Fibroblast of the conjunctiva (primary cell): ENCODE measurements around the gene NUP98.
A peak's percentile ranks its signal among the peaks of the same experiment; 100 is the strongest.

Experiments
- DNase-seq: peaks from one replicate; pipeline ENCODE4 v3.0.0-alpha.2; 2010; ENCODE audit warnings: low read depth

NUP98 gene

DNA sequence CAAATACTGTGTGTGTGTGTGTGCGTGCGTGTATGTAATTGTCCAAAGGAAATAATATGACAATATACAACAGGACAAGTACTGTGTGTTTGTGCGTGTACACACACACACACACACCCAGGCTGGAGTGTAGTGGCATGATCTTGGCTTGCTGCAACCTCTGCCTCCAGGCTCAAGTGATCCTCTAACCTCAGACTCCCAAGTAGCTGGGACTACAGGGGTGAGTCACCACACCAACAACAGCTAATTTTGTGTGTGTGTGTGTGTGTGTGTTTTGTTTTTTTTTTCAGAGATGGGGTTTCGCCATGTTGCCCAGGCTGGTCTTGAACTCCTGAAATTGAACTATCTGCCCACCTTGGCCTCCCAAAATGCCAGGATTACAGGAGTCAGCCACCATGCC, 61.5 kb downstream of the NUP98 start:
- no peak for DNase-seq

DNA sequence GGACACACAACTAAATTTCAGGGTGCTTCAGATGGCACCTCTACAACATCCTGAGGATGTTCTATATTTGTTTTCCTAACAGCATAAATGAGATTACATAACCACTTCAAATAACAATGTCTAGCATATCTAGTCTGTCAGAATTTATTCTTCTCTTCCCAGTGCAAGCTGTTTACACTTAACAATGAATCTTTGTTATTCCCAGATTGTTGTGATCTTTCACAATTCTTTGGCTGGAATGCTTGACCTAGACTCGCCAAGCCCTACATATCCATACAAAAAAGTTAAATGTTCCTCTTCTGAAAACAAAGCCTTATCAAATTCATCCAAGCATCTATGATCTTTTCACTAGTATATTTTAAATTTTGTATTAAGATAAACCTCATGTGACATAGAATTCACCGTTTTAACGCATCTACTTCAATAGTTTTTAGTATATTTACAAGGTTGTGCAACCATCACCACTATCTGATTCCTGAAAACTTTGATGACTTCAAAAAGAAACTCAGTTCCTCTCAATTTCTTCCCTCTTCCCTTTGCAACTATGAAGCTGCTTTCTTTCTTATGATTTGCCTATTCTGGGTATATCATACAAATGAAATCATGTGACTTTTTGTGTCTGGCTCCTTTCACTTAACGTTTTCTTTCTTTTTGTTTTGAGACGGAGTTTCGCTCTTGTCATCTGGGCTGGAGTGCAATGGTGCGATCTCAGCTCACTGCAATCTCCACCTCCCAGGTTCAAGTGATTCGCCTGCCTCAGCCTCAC, 64.5 kb downstream of the NUP98 start:
- DNase-seq = no peak

DNA sequence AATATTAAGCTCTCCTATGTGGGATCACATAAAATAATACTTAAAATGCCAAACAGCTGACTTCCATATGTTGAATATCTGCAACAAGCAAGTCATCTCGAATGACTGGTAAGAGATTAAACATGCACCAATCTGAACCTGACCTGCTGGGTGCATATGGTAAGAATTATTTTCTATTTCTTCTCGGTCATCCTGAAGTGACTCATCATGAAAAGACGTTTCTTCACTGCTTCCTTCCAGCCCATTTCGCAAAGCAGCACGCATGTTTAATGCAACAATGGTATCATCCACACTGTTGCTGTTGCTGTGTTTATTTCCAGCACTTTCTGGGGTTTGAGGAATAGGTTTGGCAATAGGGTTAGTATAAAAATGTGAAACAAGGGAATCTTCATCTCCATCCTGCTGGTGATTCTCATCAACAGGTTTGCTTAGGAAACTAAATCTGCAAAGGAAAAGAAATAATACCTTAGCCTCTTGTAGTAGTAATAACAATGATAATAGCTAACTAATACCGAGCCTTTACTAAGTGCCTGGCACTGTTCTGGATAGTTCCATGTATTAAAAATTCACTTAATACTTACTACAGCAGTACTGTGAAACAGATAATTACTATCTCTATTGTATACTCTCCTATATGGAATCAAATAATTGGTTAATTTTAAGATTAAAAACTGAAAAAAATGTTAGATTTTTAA, 74.2 kb downstream of the NUP98 start:
- DNase-seq = peak; percentile 97

DNA sequence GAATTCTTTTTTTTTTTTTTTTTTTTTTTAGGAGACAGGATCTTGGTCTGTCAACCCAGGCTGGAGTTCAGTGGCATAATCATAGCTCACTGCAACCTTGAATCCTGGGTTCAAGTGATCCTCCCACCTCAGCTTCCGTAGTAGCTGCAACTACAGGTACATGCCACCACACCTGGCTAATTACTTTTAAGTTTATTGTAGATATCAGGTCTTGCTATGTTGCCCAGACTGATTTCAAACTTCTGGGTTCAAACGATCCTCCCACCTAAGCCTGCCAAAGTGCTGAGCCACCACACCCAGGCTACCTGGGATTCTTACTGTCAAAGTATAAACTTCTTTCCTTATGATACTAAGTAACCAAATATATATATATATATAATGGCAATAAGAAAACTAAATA, 75.3 kb downstream of the NUP98 start:
- no peak for DNase-seq

DNA sequence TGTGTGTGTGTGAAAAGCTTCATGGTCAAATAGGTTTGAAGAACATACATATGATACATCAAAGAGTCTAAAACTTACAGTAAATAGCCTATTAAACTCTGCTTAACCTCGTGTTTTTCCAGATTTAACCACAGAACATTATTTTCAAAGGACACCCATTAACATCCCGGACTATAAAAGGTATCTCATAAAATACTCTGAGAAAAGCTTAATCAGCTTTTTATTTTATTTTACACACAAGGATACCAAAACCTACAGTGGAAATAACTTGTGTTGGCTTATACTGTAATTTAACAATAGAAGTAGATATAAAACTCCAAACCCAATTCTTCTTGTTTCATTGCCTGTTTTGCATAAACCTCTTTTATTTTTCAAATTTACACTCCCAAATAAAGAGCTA, 76.4 kb downstream of the NUP98 start:
- DNase-seq = no peak

DNA sequence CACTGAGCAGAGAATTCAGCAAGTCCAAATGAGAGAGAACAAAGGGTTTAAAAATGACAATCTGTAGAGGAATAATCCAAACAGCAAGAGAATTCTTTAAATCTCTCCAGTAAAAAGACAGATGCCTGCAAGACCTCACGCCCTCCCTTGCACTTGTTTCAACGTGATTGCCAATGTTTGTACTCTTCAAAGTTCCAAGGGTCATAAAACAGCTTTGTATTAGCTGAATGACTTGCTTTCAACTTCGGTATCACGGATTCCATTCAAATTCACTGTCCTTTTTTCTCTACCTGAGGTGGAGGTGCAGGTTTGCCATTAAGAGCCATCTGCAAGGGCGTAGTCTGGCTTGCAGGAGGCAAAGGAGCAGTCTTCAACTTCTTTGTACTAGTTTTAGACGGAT, 85.1 kb downstream of the NUP98 start:
- DNase-seq = no peak

DNA sequence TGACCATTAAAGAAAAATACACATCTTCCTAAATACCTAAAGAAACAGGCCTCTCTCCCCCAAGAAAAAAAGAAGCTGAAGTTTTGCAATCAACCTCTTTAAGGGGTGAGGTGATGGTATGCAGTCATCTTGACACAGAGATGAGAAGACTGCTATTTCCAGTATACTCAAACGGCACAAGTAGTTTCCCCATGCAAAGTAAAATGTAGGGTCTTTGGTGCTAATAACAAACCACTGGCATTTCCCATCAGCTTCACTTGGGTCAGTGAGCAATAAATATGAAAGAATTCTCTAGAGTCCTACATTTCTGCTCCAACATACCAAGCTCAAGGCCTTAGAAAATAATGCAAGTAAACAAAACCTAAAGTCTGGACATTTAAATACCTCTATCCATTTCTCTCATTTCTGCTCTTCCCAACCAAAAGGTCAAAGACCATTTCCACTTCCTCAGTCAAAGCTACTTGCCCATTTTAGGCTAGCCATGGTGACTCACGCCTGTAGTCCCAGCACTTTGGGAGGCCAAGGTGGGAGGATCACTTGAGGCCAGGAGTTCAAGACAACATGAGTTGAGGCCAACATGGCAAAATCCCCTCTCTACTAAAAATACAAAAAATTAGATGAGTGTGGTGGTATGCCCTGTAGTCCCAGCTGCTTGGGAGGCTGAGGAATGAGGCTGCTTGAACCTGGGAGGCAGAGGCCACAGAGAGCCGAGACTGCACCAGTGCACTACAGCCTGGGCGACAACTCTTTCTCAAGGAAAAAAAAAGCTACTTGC, 86.7 kb downstream of the NUP98 start:
- DNase-seq = no peak

DNA sequence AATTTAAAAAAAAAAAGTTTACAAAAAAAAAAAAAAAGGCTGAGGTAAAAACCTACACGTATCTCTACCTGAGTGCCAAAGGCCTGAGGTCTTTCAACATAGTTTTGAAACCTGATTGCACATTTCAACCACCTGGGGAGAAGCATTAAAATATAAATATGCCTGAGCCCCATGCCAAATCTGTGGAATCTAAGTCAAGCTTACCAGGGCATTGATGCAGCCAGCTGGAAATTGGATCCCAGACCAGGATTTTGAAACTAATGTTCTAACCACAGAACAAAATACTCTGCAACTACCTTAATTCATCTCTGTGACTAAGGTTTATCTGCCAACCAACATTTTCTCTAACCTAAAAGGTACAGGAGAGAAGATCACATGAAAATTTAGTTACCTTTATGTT, 87.4 kb downstream of the NUP98 start:
- DNase-seq = peak; percentile 10

DNA sequence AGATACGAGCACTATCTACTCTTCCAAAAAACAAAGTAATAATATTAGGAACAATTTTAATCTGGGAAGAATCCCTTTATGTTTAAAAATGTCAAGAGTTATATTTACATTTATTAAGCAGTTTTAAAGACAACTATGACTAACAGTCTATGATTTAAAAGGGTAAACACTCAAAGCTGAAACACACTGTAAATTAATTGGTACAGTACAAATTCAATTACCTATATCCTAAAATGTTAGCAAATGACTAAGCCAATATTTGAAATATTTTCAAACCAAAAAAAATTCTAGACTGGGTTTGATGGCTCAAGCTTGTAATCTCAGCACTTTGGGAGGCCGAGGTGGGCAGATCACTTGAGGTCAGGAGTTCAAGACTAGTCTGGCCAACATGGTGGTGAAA, 90.2 kb downstream of the NUP98 start:
- no peak for DNase-seq

DNA sequence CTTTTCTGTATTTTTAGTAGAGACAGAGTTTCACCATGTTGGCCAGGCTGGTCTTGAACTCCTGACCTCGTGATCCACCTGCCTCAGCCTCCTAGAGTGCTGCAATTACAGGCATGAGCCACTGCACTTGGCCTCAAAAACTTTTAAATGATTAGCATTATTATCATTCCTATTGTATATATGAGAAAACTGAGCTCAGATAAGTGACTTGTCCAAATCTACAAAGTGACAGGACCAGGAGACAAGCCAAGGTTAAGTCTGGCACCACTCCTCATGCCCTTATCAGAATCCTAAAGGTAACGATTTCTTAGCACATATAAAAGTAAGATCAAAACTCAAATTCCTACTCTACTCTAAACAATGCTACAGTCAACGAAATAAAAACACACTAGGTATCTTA, 94.0 kb downstream of the NUP98 start:
- no peak for DNase-seq

DNA sequence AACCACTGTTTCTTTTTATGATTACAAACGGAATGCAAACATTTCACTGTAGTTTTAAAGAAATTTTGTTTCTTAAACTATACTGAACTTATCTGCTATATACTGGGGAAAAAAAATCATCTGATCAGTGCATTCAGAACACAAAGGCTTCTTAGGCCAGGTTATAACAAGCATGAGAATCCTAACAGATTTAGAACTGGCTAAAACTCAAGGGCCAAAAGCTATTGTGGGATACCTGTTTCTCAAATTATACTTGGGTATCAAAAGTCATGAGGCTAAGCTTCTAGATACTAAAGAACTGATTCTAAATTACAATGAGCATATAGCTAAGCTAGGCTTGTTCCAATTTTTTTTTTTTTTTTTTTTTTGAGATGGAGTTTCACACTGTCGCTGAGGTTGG, 96.4 kb downstream of the NUP98 start:
- DNase-seq = no peak

DNA sequence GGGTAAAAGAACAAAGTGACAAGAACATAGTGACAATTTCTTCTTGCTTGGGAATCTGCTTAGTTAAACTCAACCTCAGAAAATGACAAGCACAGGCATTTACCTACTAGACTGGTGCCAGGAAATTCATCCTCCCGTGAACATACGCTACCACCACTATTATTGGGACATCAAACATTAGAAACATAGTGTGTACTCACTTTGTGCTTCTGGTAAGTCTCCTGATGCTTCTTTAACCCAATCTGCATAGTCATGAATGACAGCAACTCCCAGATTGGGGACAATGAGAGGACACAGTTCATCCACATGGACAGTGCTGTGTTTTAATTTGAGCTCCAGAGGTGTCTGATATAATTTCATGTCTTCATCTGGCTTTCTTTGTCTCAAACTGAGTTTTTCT, 96.9 kb downstream of the NUP98 start:
- DNase-seq = no peak

DNA sequence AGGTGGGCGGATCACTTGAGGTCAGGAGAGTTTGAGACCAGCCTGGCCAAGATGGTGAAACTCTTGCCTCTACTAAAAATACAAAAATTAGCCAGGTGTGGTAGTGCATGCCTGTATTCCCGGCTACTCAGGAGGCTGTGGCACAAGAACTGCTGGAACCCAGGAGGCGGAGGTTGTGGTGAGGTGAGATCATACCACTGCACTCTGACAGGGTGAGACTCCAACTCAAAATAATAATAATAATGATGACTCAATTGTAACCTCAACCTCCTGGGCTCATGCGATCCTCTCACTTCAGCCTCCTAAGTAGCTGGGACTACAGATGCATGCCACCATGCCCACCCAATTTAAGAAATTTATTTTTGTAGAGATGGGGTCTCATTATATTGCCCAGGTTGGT, 110.6 kb downstream of the NUP98 start:
- no peak for DNase-seq

DNA sequence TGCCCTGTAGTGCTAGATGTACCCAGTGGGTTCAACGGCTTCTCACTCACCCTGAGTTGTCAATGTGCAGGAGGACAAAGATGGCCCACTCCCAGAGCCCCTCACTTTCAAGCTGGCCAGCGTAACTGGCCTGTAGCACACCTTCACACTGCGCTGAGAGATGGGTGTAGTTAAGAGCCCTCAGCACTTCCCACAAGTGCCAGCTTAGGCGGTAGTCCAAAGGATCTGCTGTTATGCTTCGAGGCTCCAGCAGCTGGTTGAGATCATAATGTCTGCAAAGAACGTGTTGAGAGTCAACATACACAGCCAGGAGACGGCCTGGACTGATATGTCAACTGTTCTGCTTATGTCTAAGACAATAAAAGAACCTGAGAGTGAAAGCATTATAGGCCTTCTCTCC, 111.4 kb downstream of the NUP98 start:
- no peak for DNase-seq

DNA sequence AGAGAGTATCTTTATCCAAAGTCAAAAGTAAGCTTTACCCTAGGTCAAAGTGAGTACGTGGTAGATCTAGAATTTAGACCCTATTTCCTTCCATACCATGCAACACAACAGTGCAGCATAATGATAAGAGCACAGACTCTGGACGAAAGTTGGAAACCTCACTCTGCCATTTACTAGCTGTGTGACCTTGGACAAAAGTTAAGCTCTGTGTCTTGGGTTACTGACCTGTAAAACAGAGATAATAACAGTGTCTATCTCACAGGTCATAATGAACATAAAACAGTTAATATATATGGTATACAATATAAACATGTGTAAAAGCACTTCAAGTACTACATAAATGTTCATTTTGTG, 112.6 kb downstream of the NUP98 start:
- no peak for DNase-seq

DNA sequence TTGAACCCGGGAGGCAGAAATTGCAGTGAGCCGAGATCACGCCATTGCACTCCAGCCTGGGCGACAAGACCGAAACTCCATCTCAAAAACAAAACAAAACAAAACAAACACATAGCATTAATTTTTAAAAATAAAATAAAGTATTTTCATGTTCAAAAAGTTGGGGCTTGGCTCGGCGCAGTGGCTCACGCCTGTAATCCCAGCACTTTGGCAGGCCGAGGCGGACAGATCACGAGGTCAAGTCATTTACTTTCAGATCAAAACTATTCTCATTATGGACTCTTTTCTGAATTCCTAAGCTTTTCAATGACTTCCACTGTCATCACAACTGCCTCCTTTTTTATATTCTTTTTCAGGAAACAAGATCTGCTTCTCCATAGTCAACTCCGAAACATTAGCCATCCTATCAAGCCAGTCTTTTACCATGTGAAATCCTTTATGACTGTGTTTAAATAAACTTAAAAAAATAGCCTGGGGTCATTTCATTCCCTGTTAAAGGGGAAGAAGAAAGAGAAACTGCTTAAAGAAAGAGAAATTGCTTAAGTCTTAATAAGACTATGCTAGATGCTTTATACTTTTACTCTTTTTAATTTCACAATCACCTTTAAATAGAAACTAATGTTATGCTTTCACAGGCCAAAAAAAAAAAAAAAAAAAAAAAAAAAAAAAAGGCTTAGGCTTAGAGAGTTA, 113.1 kb downstream of the NUP98 start:
- DNase-seq = no peak

DNA sequence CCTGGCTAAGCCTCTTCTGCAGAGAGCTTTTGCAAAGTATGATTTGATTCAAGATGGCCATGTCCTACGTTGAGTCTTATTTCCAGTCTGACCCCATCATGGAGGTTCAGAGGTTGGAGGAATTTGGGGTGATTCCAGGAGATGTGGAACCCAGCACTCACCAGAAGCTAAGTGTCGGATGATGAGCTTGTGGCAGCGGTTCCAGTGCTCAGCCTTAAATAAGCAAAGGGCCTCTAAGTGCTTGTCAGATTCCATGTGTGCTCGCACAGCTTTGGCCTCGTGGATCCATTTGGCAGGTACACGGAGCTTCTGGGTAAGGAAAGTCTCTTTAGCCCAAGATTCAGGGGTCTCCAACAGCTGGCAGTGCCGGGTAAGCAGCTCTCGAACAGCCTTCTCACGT, 114.3 kb downstream of the NUP98 start:
- DNase-seq = no peak

DNA sequence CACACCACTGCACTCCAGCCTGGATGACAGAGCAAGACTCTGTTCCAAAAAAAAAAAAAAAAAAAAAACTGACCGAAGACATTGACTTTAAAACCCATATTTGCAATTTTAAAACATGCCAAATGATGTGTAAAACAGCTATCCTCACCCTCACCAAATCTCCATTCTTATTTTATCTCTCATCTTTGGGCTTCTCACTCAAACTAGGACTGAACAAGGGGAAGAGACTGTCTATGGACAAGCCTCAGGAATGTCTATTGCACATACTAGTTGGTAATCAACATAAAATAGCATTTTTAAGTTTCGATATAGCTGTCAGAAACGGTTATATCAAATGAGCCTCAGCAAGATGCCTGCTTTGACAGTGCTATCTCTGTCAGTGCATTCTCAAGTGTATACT, 118.3 kb downstream of the NUP98 start:
- no peak for DNase-seq

DNA sequence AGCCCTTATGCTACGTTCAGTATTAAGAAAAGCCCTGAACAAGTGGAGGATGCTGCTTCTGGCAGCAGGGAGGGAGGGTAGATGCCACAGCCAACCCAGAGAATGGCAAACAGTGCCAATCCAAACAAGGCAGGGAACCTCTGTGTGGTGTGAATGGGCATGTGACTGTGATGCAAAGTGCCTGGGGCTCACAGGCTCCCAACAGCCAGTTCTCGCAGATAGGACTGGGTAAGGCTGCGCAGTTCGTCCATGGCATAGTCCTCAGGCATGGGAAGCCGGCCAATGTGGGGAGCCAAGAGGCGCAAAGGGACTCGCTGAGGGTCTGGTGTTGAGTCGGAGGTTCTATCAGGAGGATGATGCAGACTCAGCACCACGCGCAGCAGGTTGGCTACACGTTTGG, 121.4 kb downstream of the NUP98 start:
- DNase-seq = no peak

DNA sequence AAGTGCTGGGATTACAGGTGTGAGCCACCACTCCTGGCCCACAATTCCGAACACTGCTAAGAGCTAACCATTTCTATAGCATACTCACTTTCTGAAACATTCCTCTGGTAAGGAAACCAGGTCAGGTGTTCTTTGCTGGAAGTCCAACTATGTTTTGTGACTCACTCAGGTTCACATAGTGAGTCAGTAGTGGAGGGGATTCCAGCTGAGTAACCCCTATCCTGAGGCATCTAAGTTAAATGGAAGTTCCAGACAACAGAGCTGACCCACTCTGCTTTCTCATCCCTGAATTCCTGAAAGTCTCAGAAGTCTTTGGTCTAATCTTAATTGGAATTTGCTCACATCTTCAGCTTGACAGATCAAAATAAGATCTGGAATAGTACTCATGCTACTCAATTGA, 123.2 kb downstream of the NUP98 start:
- DNase-seq = no peak

DNA sequence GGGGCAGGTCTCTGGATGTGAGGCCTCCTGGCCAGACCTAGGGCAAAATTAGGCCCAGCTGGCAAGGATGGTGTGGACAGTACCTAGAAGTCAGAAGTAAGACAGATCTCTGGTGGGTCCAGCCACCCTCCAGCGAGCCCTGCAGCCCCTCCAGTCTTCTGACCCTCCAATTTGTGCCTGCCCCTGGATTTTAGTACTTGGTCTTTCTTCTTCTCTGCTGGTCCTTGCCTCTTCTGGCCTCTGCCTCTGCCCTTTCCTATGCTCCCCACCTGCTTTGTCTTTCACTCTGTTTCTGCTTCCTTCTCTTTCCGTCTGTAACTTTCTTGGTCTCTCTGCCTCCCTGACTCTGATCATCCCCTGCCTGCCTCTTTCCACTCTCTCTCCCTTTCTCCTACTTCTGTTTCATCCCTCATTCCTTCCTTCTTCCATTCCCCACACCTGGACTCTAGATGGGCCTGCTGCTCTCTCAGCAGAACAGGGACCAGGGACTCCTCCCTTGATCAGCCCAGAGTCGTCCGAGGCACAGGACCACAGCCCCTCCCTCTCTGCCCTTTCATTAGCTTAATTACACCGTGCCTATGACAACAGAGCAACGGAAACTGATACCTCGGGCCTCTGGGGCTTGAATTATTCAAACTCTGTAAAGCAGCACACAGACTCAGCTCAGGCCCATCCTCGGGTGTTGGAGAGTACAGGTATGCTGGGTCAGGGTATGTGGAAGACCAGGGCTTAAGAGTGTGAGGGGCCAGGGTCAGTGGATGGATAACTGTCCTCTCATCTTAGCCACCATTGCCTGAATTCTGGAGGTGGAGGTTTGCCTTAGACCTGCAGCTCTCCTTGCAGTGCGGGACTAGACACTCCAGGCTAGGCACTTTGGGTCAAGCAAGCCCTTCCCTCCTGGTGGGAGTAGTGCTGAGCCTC, 125.8 kb downstream of the NUP98 start, which contains the start of gene CHRNA10:
Gene CHRNA10, minus strand, starts transcription at position 51 of the 921 bp plus-strand sequence. CDS start 72 bp downstream, outside the sequence.
- DNase-seq = no peak
